ENCODE results near the gene ZNF516.

The ZNF516 gene

GRCh38 chr18:76468345-76469304 is 26.4 kb downstream of the ZNF516 start:
- DNase-seq (ENCODE audit: low read depth in 2 of 2), result peak in 1 of 2 experiments; percentile 48

DNA sequence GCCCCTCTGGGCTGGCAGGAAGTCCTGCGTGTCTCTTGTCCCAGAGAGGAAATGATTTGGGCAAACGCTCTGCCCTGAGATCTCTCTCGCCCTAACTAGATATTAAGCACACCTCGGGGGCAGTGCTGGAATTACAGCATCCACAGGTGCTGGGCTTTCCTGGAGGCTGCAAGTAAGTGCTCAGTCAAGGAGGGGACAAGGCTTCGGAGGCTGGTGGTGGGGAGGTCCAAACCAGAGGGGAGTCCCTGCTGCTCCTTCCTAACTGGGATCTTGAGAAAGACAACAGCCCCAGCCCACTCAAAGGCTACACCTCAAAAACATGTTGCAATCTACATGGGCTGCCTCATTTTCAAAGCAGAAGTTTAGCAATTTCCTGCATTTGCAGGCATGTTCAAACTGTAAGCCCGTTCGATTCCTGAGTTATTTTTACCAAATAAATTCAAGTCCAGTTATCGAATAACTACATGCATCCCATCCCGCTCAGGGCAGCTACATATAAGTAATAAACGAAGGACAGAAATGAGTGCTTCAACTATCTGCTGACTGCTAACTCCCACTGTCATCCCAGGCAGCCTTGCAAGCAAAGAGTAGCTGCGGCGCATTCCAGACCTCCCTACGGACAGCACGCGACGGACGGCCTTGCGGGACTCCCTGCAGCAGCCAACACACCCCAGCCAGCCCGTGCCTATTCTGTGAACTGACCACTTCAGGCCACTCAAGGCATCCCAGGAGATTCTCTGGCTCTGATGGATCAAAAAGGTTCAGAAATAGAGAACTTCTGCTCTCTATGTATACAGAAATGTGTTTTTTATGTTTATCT is 27.5 kb downstream of the ZNF516 start:
- no peak for DNase-seq (ENCODE audit: low read depth in 2 of 2)

- DNase-seq (ENCODE audit: low read depth in 2 of 2), result no peak
Measured at GRCh38 chr18:76466410-76466991, 28.5 kb downstream of the ZNF516 start.

- DNase-seq (ENCODE audit: low read depth in 2 of 2), result no peak
Measured at GRCh38 chr18:76465630-76466409, 29.2 kb downstream of the ZNF516 start.

GRCh38 chr18:76464281-76465259 is 30.5 kb downstream of the ZNF516 start:
- no peak for DNase-seq (ENCODE audit: low read depth in 2 of 2)

DNA sequence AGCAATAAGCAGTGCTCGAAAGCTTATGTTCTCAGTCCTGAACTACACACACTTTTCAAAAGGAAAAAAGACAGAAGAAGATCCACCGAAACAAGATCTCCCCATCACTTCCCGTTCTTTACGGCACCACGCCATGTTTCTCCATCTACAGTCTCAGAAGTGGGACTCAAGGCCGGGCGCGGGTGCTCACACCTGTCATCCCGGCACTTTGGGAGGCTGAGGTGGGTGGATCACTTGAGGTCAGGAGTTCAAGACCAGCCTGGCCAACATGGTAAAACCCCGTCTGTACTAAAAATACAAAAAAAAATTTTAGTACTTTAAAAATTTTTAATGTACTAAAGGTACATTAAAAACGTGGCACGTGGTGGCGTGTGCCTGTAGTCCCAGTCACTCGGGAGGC is 31.2 kb downstream of the ZNF516 start:
- no peak for DNase-seq (ENCODE audit: low read depth in 2 of 2)

GRCh38 chr18:76463358-76463757 is 31.7 kb downstream of the ZNF516 start:
- DNase-seq (ENCODE audit: low read depth in 2 of 2), result no peak

DNA sequence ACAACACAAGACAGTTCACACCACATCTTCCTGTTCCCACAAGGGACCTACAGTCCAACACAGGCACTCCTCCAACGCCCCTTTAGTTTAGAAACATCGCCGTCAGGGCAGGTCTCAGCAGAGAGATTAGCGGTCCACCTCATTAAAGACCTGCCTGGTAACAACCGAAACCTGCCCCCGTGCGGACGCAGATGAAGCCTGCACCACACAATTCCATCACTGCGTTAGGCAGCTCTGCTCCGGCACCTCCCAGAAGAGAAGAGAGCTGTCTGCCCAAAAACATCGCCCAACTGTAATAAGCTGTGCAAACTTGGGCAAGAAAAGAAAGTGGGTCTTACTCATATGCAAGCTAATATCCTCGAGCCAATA is 32.7 kb downstream of the ZNF516 start:
- DNase-seq (ENCODE audit: low read depth in 2 of 2), result no peak

DNA sequence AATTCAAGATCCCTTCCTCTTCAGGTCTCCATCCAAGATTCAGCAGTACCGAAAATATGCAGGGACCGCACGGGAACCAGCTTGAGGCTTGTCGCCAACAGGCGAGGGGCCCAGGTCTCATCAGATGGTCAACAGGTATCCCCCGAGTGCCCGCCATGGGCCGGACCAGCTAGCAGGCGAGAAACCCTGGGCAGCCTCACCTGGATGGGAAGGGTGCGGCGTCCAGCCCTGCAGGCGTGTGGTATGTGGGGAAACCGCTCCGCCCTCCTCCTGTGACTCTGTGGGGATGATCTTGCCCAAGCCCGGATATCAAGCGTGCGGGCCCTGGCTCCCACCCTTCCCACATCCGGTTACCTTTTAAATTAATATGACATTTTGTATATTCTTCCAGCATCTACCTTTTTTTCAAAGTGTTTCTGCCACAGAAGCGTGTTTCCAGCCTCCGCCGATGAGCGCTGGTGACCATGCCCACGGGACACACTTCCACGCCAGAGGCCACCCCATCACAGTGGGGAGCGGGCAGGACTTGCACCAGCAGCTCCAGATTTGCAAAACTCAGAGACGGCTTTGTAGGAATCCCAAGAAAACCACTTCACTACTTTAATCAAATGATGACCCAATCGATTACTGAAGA is 33.2 kb downstream of the ZNF516 start:
- no peak for DNase-seq (ENCODE audit: low read depth in 2 of 2)

GRCh38 chr18:76461148-76461547 is 33.9 kb downstream of the ZNF516 start:
- no peak for DNase-seq (ENCODE audit: low read depth in 2 of 2)

GRCh38 chr18:76460482-76460881 is 34.6 kb downstream of the ZNF516 start:
- DNase-seq (ENCODE audit: low read depth in 2 of 2), result no peak

DNA sequence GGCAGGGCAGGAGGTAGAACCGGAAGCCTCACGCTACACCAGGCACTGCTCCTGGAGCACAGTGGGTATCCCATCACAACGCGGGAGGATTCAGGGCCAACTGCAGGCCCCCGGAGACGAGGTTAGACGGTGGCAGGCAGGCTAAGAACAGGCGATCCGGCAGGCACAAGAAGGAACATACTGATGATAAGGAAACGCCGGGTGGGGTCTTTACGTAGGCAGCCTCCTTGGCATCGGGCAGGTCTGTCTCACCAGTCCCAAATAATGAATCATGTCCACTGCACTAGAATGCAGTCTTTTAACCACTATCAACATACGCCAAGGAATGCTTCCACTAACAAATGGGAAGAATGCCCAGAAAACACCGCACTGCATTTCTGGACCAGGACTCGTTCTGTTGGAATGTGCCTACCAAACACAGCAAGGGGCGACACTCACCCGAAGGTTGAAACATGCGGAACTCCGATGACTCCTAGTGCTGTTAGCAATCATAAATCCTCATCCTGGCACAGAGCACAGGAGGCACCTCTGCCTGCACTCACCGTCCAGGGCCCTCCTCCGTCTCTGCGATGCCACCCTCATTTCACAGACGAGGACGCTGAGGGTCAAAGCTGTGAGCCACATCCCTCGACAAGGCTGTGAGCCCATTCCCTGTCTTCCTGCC is 35.2 kb downstream of the ZNF516 start:
- DNase-seq (ENCODE audit: low read depth in 2 of 2), result peak; percentile 99

DNA sequence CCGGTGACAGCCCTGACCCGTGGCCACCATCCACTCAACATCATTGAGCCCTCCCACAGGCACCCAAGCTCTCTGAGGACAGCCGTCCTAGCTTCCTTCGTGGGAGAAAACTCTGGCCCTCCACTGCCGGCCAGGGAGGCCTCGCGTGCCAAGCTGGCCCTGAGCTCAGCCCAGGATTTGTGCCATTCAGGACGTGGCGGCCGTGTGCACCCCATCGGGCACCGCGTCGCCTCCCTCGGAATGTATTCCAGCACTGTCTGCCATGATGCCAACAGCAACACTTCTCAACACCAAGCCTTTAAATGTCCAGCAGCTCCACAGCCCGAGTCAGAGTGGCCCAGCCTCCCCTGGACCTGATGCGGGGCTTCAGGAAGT is 35.7 kb downstream of the ZNF516 start:
- no peak for DNase-seq (ENCODE audit: low read depth in 2 of 2)

DNA sequence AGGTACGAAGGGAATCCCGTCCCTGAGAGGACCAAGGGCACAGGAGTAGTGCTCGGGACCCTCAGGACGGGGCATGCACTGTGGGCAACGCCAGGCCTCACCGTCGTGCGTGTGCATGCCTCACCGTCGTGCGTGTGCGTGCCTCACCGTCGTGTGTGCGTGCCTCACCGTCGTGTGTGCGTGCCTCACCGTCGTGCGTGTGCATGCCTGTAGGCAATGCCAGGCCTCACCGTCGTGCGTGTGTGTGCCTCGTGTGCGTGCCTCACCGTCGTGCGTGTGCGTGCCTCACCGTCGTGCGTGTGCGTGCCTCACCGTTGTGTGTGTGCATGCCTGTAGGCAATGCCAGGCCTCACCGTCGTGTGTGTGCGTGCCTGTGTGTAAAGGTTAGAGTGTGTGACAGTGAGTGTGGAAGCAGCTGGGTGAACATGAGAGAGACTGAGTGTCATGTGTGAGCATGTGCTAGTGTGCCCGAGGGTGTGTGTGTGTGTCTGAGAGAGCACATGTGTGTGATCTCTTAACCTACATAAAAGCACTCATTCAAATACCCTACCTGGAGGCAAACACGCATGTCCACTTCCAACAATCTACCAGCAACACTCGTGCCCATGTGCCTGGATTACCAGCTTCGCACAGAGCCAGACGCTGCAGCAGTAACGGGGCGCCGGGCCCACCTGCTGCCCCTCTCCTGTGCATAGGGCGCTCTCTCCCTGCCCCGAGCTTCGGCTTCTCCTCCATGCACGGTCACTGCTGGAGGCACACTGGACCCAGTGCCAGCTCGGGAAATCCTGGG is 36.3 kb downstream of the ZNF516 start:
- no peak for DNase-seq (ENCODE audit: low read depth in 2 of 2)

GRCh38 chr18:76457957-76458356 is 37.1 kb downstream of the ZNF516 start:
- no peak for DNase-seq (ENCODE audit: low read depth in 2 of 2)

DNA sequence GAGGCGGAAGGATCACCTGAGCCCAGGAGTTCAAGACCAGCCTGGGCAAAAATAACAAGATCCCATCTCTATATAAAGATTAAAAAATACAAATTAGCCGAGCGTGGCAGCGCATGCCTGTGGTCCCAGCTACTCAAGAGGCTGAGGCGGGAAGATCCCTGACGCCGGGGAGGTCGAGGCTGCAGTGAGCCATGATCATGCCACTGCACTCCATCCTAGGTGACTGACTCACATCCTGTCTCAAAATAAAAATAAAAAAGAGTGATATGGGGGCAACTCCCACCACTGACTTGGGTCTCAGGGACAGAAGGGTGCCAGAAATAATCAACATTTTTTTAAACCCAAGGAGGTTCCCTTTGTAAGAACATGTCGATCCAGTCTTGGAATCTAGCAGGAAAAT is 37.6 kb downstream of the ZNF516 start:
- no peak for DNase-seq (ENCODE audit: low read depth in 2 of 2)

DNA sequence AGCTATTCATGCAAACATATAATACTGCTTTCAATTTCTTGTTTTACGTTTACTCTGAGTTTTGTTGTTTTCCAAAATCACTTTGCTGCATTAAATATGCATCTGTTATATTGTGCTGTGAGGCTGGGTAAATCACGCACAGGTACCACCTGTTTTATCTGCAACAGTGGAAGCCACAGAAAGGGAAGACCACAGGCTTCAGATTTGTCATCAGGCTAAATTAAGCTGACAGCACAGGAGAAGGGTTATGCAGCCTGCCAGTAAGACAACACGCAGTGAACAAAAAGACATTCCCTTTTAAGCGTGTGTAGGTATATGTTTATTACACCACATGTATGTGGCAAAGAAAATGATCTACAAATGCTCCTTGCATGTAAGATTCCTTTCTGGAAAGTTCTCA is 38.2 kb downstream of the ZNF516 start:
- DNase-seq (ENCODE audit: low read depth in 2 of 2), result no peak

GRCh38 chr18:76456018-76456750 is 38.9 kb downstream of the ZNF516 start:
- no peak for DNase-seq (ENCODE audit: low read depth in 2 of 2)

Measured in fibroblast of skin of left biceps (primary cell).